Stimulated activated naive CD8-positive, alpha-beta T cell treated with anti-CD3 and anti-CD28 coated beads, Interleukin-15, Interleukin-2, amounts not matched to agents 100 ng/mL and 50 ng/mL, for 24 hours (primary cell): ENCODE results near the gene ITCH.
"Not testable (repeated sequence)": the region's sequence is repeated elsewhere in the genome, so short reads cannot be mapped to it uniquely, and the experiment has no call there.

Experiments used
- H3K27ac Mint-ChIP-seq: one replicate; pipeline ENCODE4 v1.8.0; 2021; ENCODE audit warnings: mild to moderate bottlenecking, mixed read lengths
- H3K27me3 Mint-ChIP-seq: one replicate; pipeline ENCODE4 v1.8.0; 2021; ENCODE audit warnings: mixed read lengths
- H3K36me3 Mint-ChIP-seq: one replicate; pipeline ENCODE4 v1.8.0; 2021; ENCODE audit warnings: low read depth, mixed read lengths
- H3K4me1 Mint-ChIP-seq: one replicate; pipeline ENCODE4 v1.8.0; 2021; ENCODE audit warnings: low read depth, mixed read lengths
- H3K4me3 Mint-ChIP-seq: one replicate; pipeline ENCODE4 v1.8.0; 2021; ENCODE audit warnings: mild to moderate bottlenecking, mixed read lengths
- H3K9me3 Mint-ChIP-seq: one replicate; pipeline ENCODE4 v1.8.0; 2021; ENCODE audit warnings: mixed read lengths

Gene ITCH

GRCh38 chr20:34507702-34508413 is 144.8 kb downstream of the ITCH start:
- Mint-ChIP-seq H3K4me1 (no peaks in the 10 kb centered on the region), H3K27me3 (no peaks in the 10 kb centered on the region), H3K27ac (no peak overlapping the region), H3K9me3 (no peaks in the 10 kb centered on the region), H3K4me3 (no peak overlapping the region), H3K36me3 (peaks cover 34% of the 10 kb centered on the region)

- Mint-ChIP-seq H3K36me3 (peaks cover 23% of the 10 kb centered on the region), H3K9me3 (no peaks in the 10 kb centered on the region), H3K4me1 (peaks cover 18% of the 10 kb centered on the region), H3K27me3 (no peaks in the 10 kb centered on the region), H3K4me3 (no peak overlapping the region), H3K27ac (no peak overlapping the region)
Observed at GRCh38 chr20:34510575-34510974, 147.5 kb downstream of the ITCH start.

GRCh38 chr20:34511891-34512265 is 148.8 kb downstream of the ITCH start:
- no peak overlapping the region for H3K27ac Mint-ChIP-seq
- no peak overlapping the region for H3K4me3 Mint-ChIP-seq
- no peaks in the 10 kb centered on the region for H3K9me3 Mint-ChIP-seq
- no peaks in the 10 kb centered on the region for H3K27me3 Mint-ChIP-seq
- H3K36me3 Mint-ChIP-seq = peaks cover 17% of the 10 kb centered on the region
- peaks cover 27% of the 10 kb centered on the region for H3K4me1 Mint-ChIP-seq

- no peaks in the 10 kb centered on the region for H3K9me3 Mint-ChIP-seq
- H3K27me3 Mint-ChIP-seq = no peaks in the 10 kb centered on the region
- H3K27ac Mint-ChIP-seq = no peak overlapping the region
- no peak overlapping the region for H3K4me3 Mint-ChIP-seq
- peaks cover 16% of the 10 kb centered on the region for H3K36me3 Mint-ChIP-seq
- peaks cover 29% of the 10 kb centered on the region for H3K4me1 Mint-ChIP-seq
Observed at GRCh38 chr20:34512266-34512954, 149.3 kb downstream of the ITCH start.

- no peaks in the 10 kb centered on the region for H3K9me3 Mint-ChIP-seq
- no peaks in the 10 kb centered on the region for H3K27me3 Mint-ChIP-seq
- H3K27ac Mint-ChIP-seq = no peak overlapping the region
- peaks cover 33% of the 10 kb centered on the region for H3K4me1 Mint-ChIP-seq
- peaks cover 13% of the 10 kb centered on the region for H3K36me3 Mint-ChIP-seq
- no peak overlapping the region for H3K4me3 Mint-ChIP-seq
Observed at GRCh38 chr20:34512955-34513419, 149.9 kb downstream of the ITCH start.

GRCh38 chr20:34514034-34514433 is 151.0 kb downstream of the ITCH start:
- H3K27ac Mint-ChIP-seq, H3K9me3 Mint-ChIP-seq, H3K27me3 Mint-ChIP-seq, H3K4me3 Mint-ChIP-seq: not testable (repeated sequence)
- Mint-ChIP-seq H3K36me3 (peaks cover 14% of the 10 kb centered on the region), H3K4me1 (peaks cover 42% of the 10 kb centered on the region)

GRCh38 chr20:34514897-34515483 is 151.9 kb downstream of the ITCH start:
- Mint-ChIP-seq H3K36me3 (peaks cover 19% of the 10 kb centered on the region), H3K27ac (peak overlapping the region; percentile 97), H3K4me1 (peaks cover 47% of the 10 kb centered on the region), H3K9me3 (no peaks in the 10 kb centered on the region), H3K27me3 (no peaks in the 10 kb centered on the region), H3K4me3 (peak overlapping the region; percentile 98)

- Mint-ChIP-seq H3K4me3 (peak overlapping the region; percentile 98), H3K4me1 (peaks cover 51% of the 10 kb centered on the region), H3K9me3 (no peaks in the 10 kb centered on the region), H3K27ac (peak overlapping the region; percentile 97), H3K27me3 (no peaks in the 10 kb centered on the region), H3K36me3 (peaks cover 20% of the 10 kb centered on the region)
Observed at GRCh38 chr20:34515484-34516246, 152.6 kb downstream of the ITCH start.

GRCh38 chr20:34516247-34517113 is 153.4 kb downstream of the ITCH start, which contains the start of gene DYNLRB1:
DYNLRB1 (plus strand) TSS chr20:34516422; CDS start chr20:34516459, 37 bp downstream.
- Mint-ChIP-seq H3K9me3 (no peaks in the 10 kb centered on the region), H3K27ac (peak within 1 kb of the TSS; percentile 97), H3K36me3 (peaks cover 24% of the 10 kb centered on the region), H3K4me3 (peak within 1 kb of the TSS; percentile 98), H3K4me1 (peaks cover 59% of the 10 kb centered on the region), H3K27me3 (no peaks in the 10 kb centered on the region)

GRCh38 chr20:34517114-34517505 is 154.0 kb downstream of the ITCH start:
- H3K36me3 Mint-ChIP-seq = peaks cover 29% of the 10 kb centered on the region
- H3K27me3 Mint-ChIP-seq = no peaks in the 10 kb centered on the region
- H3K27ac Mint-ChIP-seq = peak overlapping the region; percentile 97
- peak overlapping the region; percentile 98 for H3K4me3 Mint-ChIP-seq
- peaks cover 63% of the 10 kb centered on the region for H3K4me1 Mint-ChIP-seq
- H3K9me3 Mint-ChIP-seq = no peaks in the 10 kb centered on the region

- H3K36me3 Mint-ChIP-seq = peaks cover 30% of the 10 kb centered on the region
- not testable (repeated sequence) for H3K27ac Mint-ChIP-seq, H3K4me3 Mint-ChIP-seq, H3K9me3 Mint-ChIP-seq, H3K27me3 Mint-ChIP-seq
- peaks cover 74% of the 10 kb centered on the region for H3K4me1 Mint-ChIP-seq
Observed at GRCh38 chr20:34518863-34519262, 155.8 kb downstream of the ITCH start.

GRCh38 chr20:34519841-34520240 is 156.8 kb downstream of the ITCH start:
- not testable (repeated sequence) for H3K9me3 Mint-ChIP-seq, H3K4me3 Mint-ChIP-seq, H3K27me3 Mint-ChIP-seq, H3K27ac Mint-ChIP-seq
- Mint-ChIP-seq H3K36me3 (peaks cover 30% of the 10 kb centered on the region), H3K4me1 (peaks cover 73% of the 10 kb centered on the region)

GRCh38 chr20:34522969-34523871 is 160.1 kb downstream of the ITCH start:
- no peaks in the 10 kb centered on the region for H3K27me3 Mint-ChIP-seq
- no peak overlapping the region for H3K27ac Mint-ChIP-seq
- H3K4me1 Mint-ChIP-seq = peaks cover 48% of the 10 kb centered on the region
- H3K9me3 Mint-ChIP-seq = no peaks in the 10 kb centered on the region
- peaks cover 42% of the 10 kb centered on the region for H3K36me3 Mint-ChIP-seq
- H3K4me3 Mint-ChIP-seq = no peak overlapping the region
